Testis (tissue), 3 donors: Measurements from ENCODE around the gene DST. TPM values are rescaled to one million over a fixed set of nuclear protein-coding genes. Genes with fewer than 3 reads are reported as not detected.

ENCODE experiments used
- DNase-seq: peaks from one replicate; pipeline ENCODE4 v3.0.0-alpha.2; 2019
- H3K27ac ChIP-seq, 2 donors: fragments of 200-600 bp; sonication (generic); one replicate each; pipeline ENCODE4 v1.5.1; 2019
- H3K27me3 ChIP-seq: fragments of 200-600 bp; sonication (generic); one replicate; pipeline ENCODE4 v1.5.1; 2019
- H3K36me3 ChIP-seq: fragments of 200-600 bp; sonication (generic); one replicate; pipeline ENCODE4 v1.5.1; 2017; ENCODE audit warnings: low read depth; ENCODE audit errors: missing control alignments
- H3K4me1 ChIP-seq: fragments of 200-600 bp; sonication (generic); one replicate; pipeline ENCODE4 v1.5.1; 2019
- H3K4me3 ChIP-seq, 2 donors: fragments of 200-600 bp; sonication (generic); one replicate each; pipeline ENCODE4 v1.5.1; 2017 to 2019
- H3K9me3 ChIP-seq: fragments of 200-600 bp; sonication (generic); one replicate; pipeline ENCODE4 v1.5.1; 2017
- CTCF ChIP-seq, 3 experiments: fragments of 450-650 bp in 2 of 3; fragments of 200-600 bp in 1 of 3; sonication (generic) in 1 of 3; IDR thresholded peaks; one replicate each; pipeline ENCODE4 v1.5.1; 2016 to 2019; ENCODE audit warnings: antibody characterized with exemption in 3 of 3, mild to moderate bottlenecking in 2 of 3, moderate library complexity in 1 of 3
- POLR2A ChIP-seq: fragments of 450-650 bp; IDR thresholded peaks from one replicate; pipeline ENCODE4 v1.6.1; 2017; ENCODE audit warnings: antibody characterized with exemption, mild to moderate bottlenecking, moderate library complexity
- WGBS, 2 donors: methylation state at CpG; one replicate each; pipeline ENCODE4 v1.1.5; 2018; 5-methylcytosine and 5-hydroxymethylcytosine counted together
- intact Hi-C: fragments of 100-400 bp; cut with DNase I; formaldehyde crosslinking; loops from one replicate; pipeline ENCODE4 v1.15.1; 2023; ENCODE audit warnings: low total_unique reads
- polyA plus RNA-seq: library from polyadenylated mRNA; stranded (reverse); fragments of 350-450 nt; fragmentation: Illumina TruSeq; extraction: RNeasy Lipid Tissue Mini Kit (QIAGEN cat#74804); gene quantifications from one replicate; pipeline ENCODE4 v1.2.3, GENCODE V29; 2014; ENCODE audit warnings: low read depth, low replicate concordance; ENCODE audit not compliant: insufficient read depth
- total RNA-seq, 2 donors: library from RNA; depleted of rRNA; stranded (reverse); fragments of >200 nt; gene quantifications; one replicate each; pipeline ENCODE4 v1.2.3, GENCODE V29; 2016

Gene DST
- total and polyA plus RNA-seq, 3 donors from 2014 or later, result 94.8 to 221 (median 175) TPM

GRCh38 chr6:56613247-56613851 lies 29.3 kb downstream of the DST start:
- no peak for DNase-seq
- H3K9me3 ChIP-seq, result no peaks in the 10 kb centered on the region
- H3K4me3 ChIP-seq, result no peak overlapping the region
- intact Hi-C loops, result no loop called here
- H3K36me3 ChIP-seq, result no peaks in the 10 kb centered on the region
- 51 to 70% methylated on average over 6 of the region's 6 CpGs for WGBS, 2 donors
- H3K27ac ChIP-seq, result no peak overlapping the region
- no peaks in the 10 kb centered on the region for H3K27me3 ChIP-seq
- TF ChIP-seq CTCF (IDR thresholded peaks at IDR 0.05), result no peak
- no peak for TF ChIP-seq POLR2A
- H3K4me1 ChIP-seq, result no peaks in the 10 kb centered on the region

GRCh38 chr6:56608332-56608731 lies 34.4 kb downstream of the DST start:
- H3K4me1 ChIP-seq, result no peaks in the 10 kb centered on the region
- intact Hi-C loops, result no loop called here
- WGBS, 2 donors, result 96% methylated on average over 4 of the region's 4 CpGs

GRCh38 chr6:56607111-56607752 lies 35.5 kb downstream of the DST start:
- Histone ChIP-seq H3K4me3 (no peak overlapping the region), H3K36me3 (no peaks in the 10 kb centered on the region), H3K27ac (no peak overlapping the region), H3K27me3 (no peaks in the 10 kb centered on the region), H3K9me3 (no peaks in the 10 kb centered on the region), H3K4me1 (no peaks in the 10 kb centered on the region)
- no peak for DNase-seq
- intact Hi-C loops, result no loop called here
- TF ChIP-seq CTCF (IDR thresholded peaks at IDR 0.05) (no peak), POLR2A (no peak)
- WGBS, 2 donors, result 87 to 93% methylated on average over 2 of the region's 2 CpGs

More at GRCh38 chr6:56608332-56608731, 34.4 kb downstream of the DST start:
- TF ChIP-seq POLR2A (no peak), CTCF (IDR thresholded peaks at IDR 0.05) (no peak)
- Histone ChIP-seq H3K27ac (no peak overlapping the region), H3K4me3 (no peak overlapping the region), H3K9me3 (no peaks in the 10 kb centered on the region), H3K27me3 (no peaks in the 10 kb centered on the region), H3K36me3 (no peaks in the 10 kb centered on the region)
- no peak for DNase-seq

GRCh38 chr6:56605435-56605834 lies 37.3 kb downstream of the DST start:
- H3K4me3 ChIP-seq, result no peak overlapping the region
- no peaks in the 10 kb centered on the region for H3K27me3 ChIP-seq
- no peak overlapping the region for H3K27ac ChIP-seq
- DNase-seq, result no peak
- H3K4me1 ChIP-seq, result no peaks in the 10 kb centered on the region
- H3K9me3 ChIP-seq, result no peaks in the 10 kb centered on the region
- no peaks in the 10 kb centered on the region for H3K36me3 ChIP-seq
- TF ChIP-seq CTCF (IDR thresholded peaks at IDR 0.05), result no peak
- no peak for TF ChIP-seq POLR2A
- intact Hi-C loops, result no loop called here
- 88 to 100% methylated on average over 1 of the region's 1 CpG for WGBS, 2 donors

- 93 to 100% methylated on average over 1 of the region's 1 CpG for WGBS, 2 donors
- Histone ChIP-seq H3K9me3 (no peaks in the 10 kb centered on the region), H3K4me1 (no peaks in the 10 kb centered on the region), H3K36me3 (no peaks in the 10 kb centered on the region), H3K27ac (no peak overlapping the region), H3K27me3 (no peaks in the 10 kb centered on the region), H3K4me3 (no peak overlapping the region)
- TF ChIP-seq POLR2A (no peak), CTCF (IDR thresholded peaks at IDR 0.05) (no peak)
- intact Hi-C loops, result no loop called here
- no peak for DNase-seq
Observed at GRCh38 chr6:56604186-56604585, 38.5 kb downstream of the DST start.
